Thoracic aorta (tissue), 2 donors: ENCODE data around the gene SCAP. TPM values are rescaled to one million over a fixed set of nuclear protein-coding genes. Genes with fewer than 3 reads are reported as not detected.

Experiments used
- ATAC-seq: fragments of 150-250 bp; one replicate; pipeline ENCODE4 v1.8.0; 2017; ENCODE audit warnings: low read depth; ENCODE audit not compliant: insufficient number of reproducible peaks, low FRiP score
- DNase-seq: peaks from one replicate; pipeline ENCODE4 v3.0.0-alpha.2; 2020; ENCODE audit warnings: low spot score
- H3K27ac ChIP-seq, 2 donors: fragments of 200-600 bp; sonication (generic); 1 replicate in 1 of 2; 2 replicates in 1 of 2; pipeline ENCODE4 v1.5.1; 2016; ENCODE audit warnings: mild to moderate bottlenecking in 2 of 2, moderate library complexity in 2 of 2
- H3K27me3 ChIP-seq: fragments of 200-600 bp; sonication (generic); replicated peaks from 2 replicates; pipeline ENCODE4 v1.6.0; 2016; ENCODE audit warnings: mild to moderate bottlenecking; ENCODE audit not compliant: insufficient read depth
- H3K36me3 ChIP-seq: fragments of 200-600 bp; sonication (generic); one replicate; pipeline ENCODE4 v1.5.1; 2016
- H3K4me1 ChIP-seq, 2 donors: fragments of 200-600 bp; sonication (generic); 1 replicate in 1 of 2; 2 replicates in 1 of 2; pipeline versions ENCODE4 v1.5.1 to v1.6.0; 2016; ENCODE audit warnings: low read depth in 2 of 2, mild to moderate bottlenecking in 1 of 2; ENCODE audit not compliant: control insufficient read depth in 1 of 2
- H3K4me3 ChIP-seq: fragments of 200-600 bp; sonication (generic); 2 replicates; pipeline ENCODE4 v1.5.1; 2016; ENCODE audit warnings: mild to moderate bottlenecking
- H3K9me3 ChIP-seq: fragments of 200-600 bp; sonication (generic); 2 replicates; pipeline ENCODE4 v1.5.1; 2016
- total RNA-seq, 2 donors: library from RNA; depleted of rRNA; stranded (reverse); fragments of >200 nt; gene quantifications; one replicate each; pipeline versions ENCODE4 v1.1.0 to v1.2.3, GENCODE V29; 2016
- TF ChIP-seq, protein P1 (sequence below): fragments of 200-600 bp; sonication (generic); IDR thresholded peaks from one replicate; pipeline ENCODE4 v1.5.1; 2019; ENCODE audit warnings: antibody characterized with exemption

Gene SCAP
- total RNA-seq, 2 donors from 2014 or later = 80.0 to 106 TPM

DNA sequence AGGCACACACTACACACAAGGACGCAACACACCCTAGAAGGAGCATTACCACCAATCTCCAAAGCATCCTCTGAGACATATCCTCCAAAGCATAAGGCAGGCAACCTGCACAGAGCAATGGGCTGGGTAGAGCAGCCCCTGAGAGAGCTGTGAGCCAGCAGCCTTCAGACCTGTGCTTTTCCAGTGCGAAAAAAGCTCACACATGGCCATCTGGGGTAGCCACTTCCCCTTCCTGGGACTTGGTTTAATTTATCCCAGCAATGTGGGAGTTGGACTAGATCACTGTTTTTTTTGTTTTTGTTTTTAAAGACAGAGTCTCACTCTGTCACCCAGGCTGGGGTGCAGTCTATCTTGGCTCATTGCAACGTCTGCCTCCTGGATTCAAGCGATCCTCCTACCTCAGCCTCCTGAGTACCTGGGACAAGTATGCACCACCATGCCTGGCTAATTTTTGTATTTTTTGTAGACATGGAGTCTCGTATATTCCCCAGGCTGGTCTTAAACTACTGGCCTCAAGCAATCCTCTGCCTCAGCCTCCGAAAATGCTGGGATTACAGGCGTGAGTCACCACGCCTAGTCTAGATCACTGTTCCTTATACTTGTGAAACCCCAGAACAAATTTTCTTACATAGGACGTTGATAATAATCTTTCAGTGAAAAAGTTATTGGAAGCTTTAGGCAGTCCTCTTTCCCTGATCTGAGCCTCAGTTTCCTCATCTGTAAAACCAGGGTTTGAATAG lies 76.0 kb downstream of the SCAP start:
- ATAC-seq = no peak
- H3K36me3 ChIP-seq = peaks cover 3% of the 10 kb centered on the region

GRCh38 chr3:47399016-47399415 lies 76.7 kb downstream of the SCAP start:
- ATAC-seq (no peak), DNase-seq (no peak)
- Histone ChIP-seq H3K36me3 (peaks cover 3% of the 10 kb centered on the region), H3K4me1 (peaks cover 19 to 36% of the 10 kb centered on the region in 2 donors), H3K9me3 (no peaks in the 10 kb centered on the region), H3K27ac (peak overlapping the region; percentile 45 to 58), H3K4me3 (no peak overlapping the region), H3K27me3 (no peaks in the 10 kb centered on the region)
- TF ChIP-seq, protein P1, sequence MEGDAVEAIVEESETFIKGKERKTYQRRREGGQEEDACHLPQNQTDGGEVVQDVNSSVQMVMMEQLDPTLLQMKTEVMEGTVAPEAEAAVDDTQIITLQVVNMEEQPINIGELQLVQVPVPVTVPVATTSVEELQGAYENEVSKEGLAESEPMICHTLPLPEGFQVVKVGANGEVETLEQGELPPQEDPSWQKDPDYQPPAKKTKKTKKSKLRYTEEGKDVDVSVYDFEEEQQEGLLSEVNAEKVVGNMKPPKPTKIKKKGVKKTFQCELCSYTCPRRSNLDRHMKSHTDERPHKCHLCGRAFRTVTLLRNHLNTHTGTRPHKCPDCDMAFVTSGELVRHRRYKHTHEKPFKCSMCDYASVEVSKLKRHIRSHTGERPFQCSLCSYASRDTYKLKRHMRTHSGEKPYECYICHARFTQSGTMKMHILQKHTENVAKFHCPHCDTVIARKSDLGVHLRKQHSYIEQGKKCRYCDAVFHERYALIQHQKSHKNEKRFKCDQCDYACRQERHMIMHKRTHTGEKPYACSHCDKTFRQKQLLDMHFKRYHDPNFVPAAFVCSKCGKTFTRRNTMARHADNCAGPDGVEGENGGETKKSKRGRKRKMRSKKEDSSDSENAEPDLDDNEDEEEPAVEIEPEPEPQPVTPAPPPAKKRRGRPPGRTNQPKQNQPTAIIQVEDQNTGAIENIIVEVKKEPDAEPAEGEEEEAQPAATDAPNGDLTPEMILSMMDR = no peak

More for the DNA sequence above, 76.0 kb downstream of the SCAP start:
- H3K27me3 ChIP-seq = no peaks in the 10 kb centered on the region
- TF ChIP-seq, protein P1 = no peak
- H3K9me3 ChIP-seq = no peaks in the 10 kb centered on the region
- peaks cover 17 to 36% of the 10 kb centered on the region in 2 donors for H3K4me1 ChIP-seq
- H3K27ac ChIP-seq = no peak overlapping the region
- no peak for DNase-seq
- no peak overlapping the region for H3K4me3 ChIP-seq

GRCh38 chr3:47398228-47398627 lies 77.5 kb downstream of the SCAP start:
- no peaks in the 10 kb centered on the region for H3K27me3 ChIP-seq
- no peak overlapping the region for H3K4me3 ChIP-seq
- peaks cover 19 to 40% of the 10 kb centered on the region in 2 donors for H3K4me1 ChIP-seq
- ATAC-seq (no peak), DNase-seq (no peak)
- peaks cover 3% of the 10 kb centered on the region for H3K36me3 ChIP-seq
- no peaks in the 10 kb centered on the region for H3K9me3 ChIP-seq
- TF ChIP-seq, protein P1 = no peak
- H3K27ac ChIP-seq = peak overlapping the region; percentile 45 to 58

- no peak overlapping the region for H3K4me3 ChIP-seq
- no peaks in the 10 kb centered on the region for H3K27me3 ChIP-seq
- H3K9me3 ChIP-seq = no peaks in the 10 kb centered on the region
- H3K27ac ChIP-seq = peak overlapping the region; percentile 4 to 9
- H3K4me1 ChIP-seq = peaks cover 19 to 44% of the 10 kb centered on the region in 2 donors
- no peaks in the 10 kb centered on the region for H3K36me3 ChIP-seq
- DNase-seq (no peak), ATAC-seq (no peak)
- TF ChIP-seq, protein P1 = no peak
These were observed 80.9 kb downstream of the SCAP start for GRCh38 chr3:47394881-47395280.

DNA sequence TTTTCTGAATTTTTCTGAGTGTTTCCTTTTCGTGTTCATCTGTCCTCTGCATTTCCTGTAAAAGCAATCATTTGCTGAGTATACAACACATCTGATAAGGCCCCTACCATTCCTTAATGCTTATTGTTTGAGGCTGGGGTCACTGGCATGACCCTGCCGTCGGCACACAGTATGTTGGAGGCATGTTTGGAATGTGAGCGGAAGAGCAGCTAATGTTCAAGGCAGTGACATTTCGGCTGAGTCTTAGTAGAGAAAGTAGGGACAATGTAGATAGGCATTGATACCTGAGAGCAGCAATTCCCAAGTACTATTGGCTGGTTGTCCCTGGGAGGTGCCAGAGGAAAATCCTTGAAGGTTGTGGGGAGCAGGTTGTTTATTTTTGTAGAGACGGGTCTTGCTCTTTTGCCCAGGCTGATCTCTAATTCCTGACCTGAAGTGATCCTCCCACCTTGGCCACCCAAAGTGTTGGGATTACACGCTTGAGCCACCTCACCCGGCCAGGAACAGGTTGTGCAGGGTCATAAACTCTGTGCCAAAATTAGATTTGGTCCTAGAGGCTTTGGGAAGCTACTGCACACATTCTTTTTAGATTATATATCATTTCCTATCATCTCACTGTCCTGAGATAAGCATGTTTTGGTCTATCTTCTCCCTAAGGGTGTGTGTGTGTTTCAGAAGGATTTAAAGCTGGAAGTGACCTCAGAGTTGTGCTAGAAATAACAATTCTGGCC lies 81.4 kb downstream of the SCAP start:
- no peak for ATAC-seq
- peaks cover 19 to 44% of the 10 kb centered on the region in 2 donors for H3K4me1 ChIP-seq
- H3K27me3 ChIP-seq = no peaks in the 10 kb centered on the region
- H3K4me3 ChIP-seq = no peak overlapping the region
- H3K36me3 ChIP-seq = no peaks in the 10 kb centered on the region
- no peaks in the 10 kb centered on the region for H3K9me3 ChIP-seq
- peak overlapping the region; percentile 4 to 9 for H3K27ac ChIP-seq
- no peak for DNase-seq
- TF ChIP-seq, protein P1 = no peak
